Fibroblast of lung (primary cell): ENCODE data around the gene HNRNPAB. TPM values are rescaled to one million over a fixed set of nuclear protein-coding genes. Genes with fewer than 3 reads are reported as not detected.

Source experiments
- DNase-seq, 2 donors: peaks; one replicate each; pipeline versions ENCODE4 v3.0.0 to v3.0.0-alpha.2; 2010; ENCODE audit warnings: low read depth in 2 of 2
- H2AFZ ChIP-seq: 2 replicates; pipeline ENCODE4 v1.5.1; 2012; ENCODE audit warnings: low read length, control low read depth, inconsistent platforms
- H3K27ac ChIP-seq: 2 replicates; pipeline ENCODE4 v1.5.1; 2011; ENCODE audit warnings: low read length, control low read depth; ENCODE audit not compliant: insufficient read depth
- H3K27me3 ChIP-seq: 2 replicates; pipeline ENCODE4 v1.5.1; 2011; ENCODE audit warnings: mild to moderate bottlenecking, low read length; ENCODE audit not compliant: control insufficient read depth, insufficient read depth
- H3K36me3 ChIP-seq: 2 replicates; pipeline ENCODE4 v1.5.1; 2011; ENCODE audit warnings: low read length; ENCODE audit not compliant: control insufficient read depth, insufficient read depth
- H3K4me1 ChIP-seq: 2 replicates; pipeline ENCODE4 v1.5.1; 2011; ENCODE audit warnings: low read length; ENCODE audit not compliant: control insufficient read depth, insufficient read depth; ENCODE audit errors: extremely low read depth
- H3K4me2 ChIP-seq: 2 replicates; pipeline ENCODE4 v1.5.1; 2011; ENCODE audit warnings: low read length, control low read depth; ENCODE audit not compliant: insufficient read depth; ENCODE audit errors: extremely low read depth
- H3K4me3 ChIP-seq, 4 experiments: fragments of 200-600 bp in 1 of 4; sonication (generic) in 1 of 4; replicated peaks in 1 of 4; 2 replicates each; pipeline ENCODE4 v1.5.1; 2011 to 2016; ENCODE audit warnings: low read length in 4 of 4, low read depth in 3 of 4, mild to moderate bottlenecking in 3 of 4, control low read depth in 2 of 4, inconsistent platforms in 1 of 4, mixed read lengths in 1 of 4; ENCODE audit not compliant: insufficient read depth in 1 of 4; ENCODE audit errors: control extremely low read depth in 1 of 4
- H3K79me2 ChIP-seq: 2 replicates; pipeline ENCODE4 v1.5.1; 2012; ENCODE audit warnings: mild to moderate bottlenecking, low read length, inconsistent platforms; ENCODE audit not compliant: control insufficient read depth, insufficient read depth
- H3K9ac ChIP-seq: 2 replicates; pipeline ENCODE4 v1.5.1; 2011; ENCODE audit warnings: mild to moderate bottlenecking, low read length, control low read depth; ENCODE audit not compliant: insufficient read depth
- H3K9me3 ChIP-seq: 2 replicates; pipeline ENCODE4 v1.5.1; 2012; ENCODE audit warnings: low read depth, low read length; ENCODE audit not compliant: control insufficient read depth, insufficient read depth
- H4K20me1 ChIP-seq: 2 replicates; pipeline ENCODE4 v1.5.1; 2011; ENCODE audit warnings: low read length; ENCODE audit not compliant: control insufficient read depth, insufficient read depth; ENCODE audit errors: extremely low read depth
- EZH2 ChIP-seq: IDR thresholded peaks from 2 replicates; pipeline ENCODE4 v1.5.1; 2012; ENCODE audit warnings: low read length, control low read depth, mild to moderate bottlenecking; ENCODE audit errors: missing control alignments
- polyA plus RNA-seq, 2 donors: library from polyadenylated mRNA; depleted of rRNA in 1 of 2; stranded (reverse) in 1 of 2; unstranded in 1 of 2; fragments of >200 nt; gene quantifications; 2 replicates each; pipeline ENCODE4 v1.2.1, GENCODE V29; 2011 to 2012; ENCODE audit warnings: missing spikeins in 1 of 2
- total RNA-seq: library from RNA; depleted of rRNA; stranded (reverse); fragments of >200 nt; gene quantifications from 2 replicates; pipeline ENCODE4 v1.2.1, GENCODE V29; 2014
- TF ChIP-seq, protein P1 (sequence below), 2 donors: IDR thresholded peaks in 1 of 2; conservative IDR thresholded peaks in 1 of 2; 1 replicate in 1 of 2; 2 replicates in 1 of 2; pipeline ENCODE4 v1.5.1; 2011 to 2012; ENCODE audit warnings: low read length in 2 of 2, control low read depth in 1 of 2, inconsistent platforms in 1 of 2, low read depth in 1 of 2, mild to moderate bottlenecking in 1 of 2

The HNRNPAB gene
- total and polyA plus RNA-seq, 2 donors (not counting 1 experiment from before 2014, with no cell fraction given) = 23.1 to 106 TPM

GRCh38 chr5:178199581-178200434, 4.5 kb upstream of the HNRNPAB start:
- Histone ChIP-seq H3K79me2 (peaks cover 5% of the 10 kb centered on the region), H3K27me3 (no peaks in the 10 kb centered on the region), H3K9ac (no peak overlapping the region), H2AFZ (no peak overlapping the region), H4K20me1 (no peaks in the 10 kb centered on the region), H3K4me3 (no peak overlapping the region), H3K36me3 (no peaks in the 10 kb centered on the region), H3K4me1 (peaks cover 4% of the 10 kb centered on the region), H3K9me3 (no peaks in the 10 kb centered on the region), H3K27ac (no peak overlapping the region), H3K4me2 (no peak overlapping the region)
- DNase-seq = no peak
- TF ChIP-seq, protein P1, sequence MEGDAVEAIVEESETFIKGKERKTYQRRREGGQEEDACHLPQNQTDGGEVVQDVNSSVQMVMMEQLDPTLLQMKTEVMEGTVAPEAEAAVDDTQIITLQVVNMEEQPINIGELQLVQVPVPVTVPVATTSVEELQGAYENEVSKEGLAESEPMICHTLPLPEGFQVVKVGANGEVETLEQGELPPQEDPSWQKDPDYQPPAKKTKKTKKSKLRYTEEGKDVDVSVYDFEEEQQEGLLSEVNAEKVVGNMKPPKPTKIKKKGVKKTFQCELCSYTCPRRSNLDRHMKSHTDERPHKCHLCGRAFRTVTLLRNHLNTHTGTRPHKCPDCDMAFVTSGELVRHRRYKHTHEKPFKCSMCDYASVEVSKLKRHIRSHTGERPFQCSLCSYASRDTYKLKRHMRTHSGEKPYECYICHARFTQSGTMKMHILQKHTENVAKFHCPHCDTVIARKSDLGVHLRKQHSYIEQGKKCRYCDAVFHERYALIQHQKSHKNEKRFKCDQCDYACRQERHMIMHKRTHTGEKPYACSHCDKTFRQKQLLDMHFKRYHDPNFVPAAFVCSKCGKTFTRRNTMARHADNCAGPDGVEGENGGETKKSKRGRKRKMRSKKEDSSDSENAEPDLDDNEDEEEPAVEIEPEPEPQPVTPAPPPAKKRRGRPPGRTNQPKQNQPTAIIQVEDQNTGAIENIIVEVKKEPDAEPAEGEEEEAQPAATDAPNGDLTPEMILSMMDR (conservative IDR thresholded peaks at IDR 0.05 in 1 of 2, IDR thresholded peaks at IDR 0.05 in 1 of 2; ENCODE audit: low read depth in 1 of 2, low read length in 2 of 2) = no peak
- no peak for TF ChIP-seq EZH2

DNA sequence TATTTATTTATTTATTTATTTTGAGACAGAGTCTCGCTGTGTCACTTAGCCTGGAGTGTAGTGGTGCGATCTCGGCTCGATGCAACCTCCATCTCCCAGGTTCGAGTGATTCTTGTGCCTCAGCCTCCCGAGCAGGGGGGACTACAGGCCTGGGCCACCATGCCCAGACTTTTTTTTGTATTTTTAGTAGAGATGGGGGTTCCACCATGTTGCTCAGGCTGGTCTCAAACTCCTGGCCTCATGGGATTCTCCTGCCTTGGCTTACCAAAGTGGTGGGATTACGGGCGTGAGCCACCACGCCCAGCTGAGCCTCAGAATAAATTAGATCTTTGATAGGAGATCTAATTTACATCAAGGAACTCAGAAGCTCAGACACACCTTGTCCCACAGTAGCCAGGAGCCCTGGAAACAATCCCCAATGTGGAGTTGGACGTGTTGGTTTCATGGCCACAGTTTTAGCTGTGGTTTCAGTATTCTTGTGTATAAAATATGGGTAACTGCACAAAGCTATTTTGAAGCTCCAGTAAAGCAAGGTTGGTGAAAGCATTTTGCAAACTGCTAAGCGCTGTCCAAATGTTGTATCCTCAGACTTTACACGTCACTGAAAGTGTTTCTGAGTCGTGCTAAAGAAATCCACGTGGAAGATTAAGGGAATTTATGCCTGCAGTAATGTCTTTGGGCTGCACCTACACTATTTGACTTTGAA, 3.0 kb upstream of the HNRNPAB start:
- H2AFZ ChIP-seq = no peak overlapping the region
- H3K36me3 ChIP-seq = peaks cover 5% of the 10 kb centered on the region
- peaks cover 8% of the 10 kb centered on the region for H3K4me1 ChIP-seq
- H3K4me3 ChIP-seq = no peak overlapping the region
- peaks cover 19% of the 10 kb centered on the region for H3K79me2 ChIP-seq
- peak; percentile 36 to 51 for DNase-seq
- no peak overlapping the region for H3K27ac ChIP-seq
- H3K4me2 ChIP-seq = no peak overlapping the region
- H3K27me3 ChIP-seq = no peaks in the 10 kb centered on the region
- H4K20me1 ChIP-seq = peaks cover 5% of the 10 kb centered on the region
- TF ChIP-seq, protein P1 (conservative IDR thresholded peaks at IDR 0.05 in 1 of 2, IDR thresholded peaks at IDR 0.05 in 1 of 2; ENCODE audit: low read depth in 1 of 2, low read length in 2 of 2) = no peak
- no peak for TF ChIP-seq EZH2
- H3K9me3 ChIP-seq = no peaks in the 10 kb centered on the region
- no peak overlapping the region for H3K9ac ChIP-seq

DNA sequence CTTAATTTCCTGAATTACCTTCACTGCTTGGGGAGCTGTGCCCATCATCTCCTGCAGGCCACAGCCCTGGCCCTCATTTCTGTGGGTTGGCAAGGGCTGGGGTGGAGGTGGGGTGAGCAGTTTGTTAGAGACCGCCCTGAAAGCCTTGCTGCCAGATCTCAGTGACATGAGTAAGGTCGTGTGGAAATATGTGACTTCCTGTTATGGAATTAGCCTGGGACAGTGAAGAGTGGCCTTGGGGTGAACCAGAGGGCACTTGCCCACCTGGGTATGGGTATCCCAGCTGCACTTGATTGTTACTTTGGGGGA, 2.5 kb upstream of the HNRNPAB start:
- no peak for DNase-seq
- Histone ChIP-seq H3K27me3 (no peaks in the 10 kb centered on the region), H2AFZ (no peak overlapping the region), H3K79me2 (peaks cover 24% of the 10 kb centered on the region), H3K4me1 (peaks cover 13% of the 10 kb centered on the region), H3K27ac (no peak overlapping the region), H3K4me3 (no peak overlapping the region), H3K9me3 (no peaks in the 10 kb centered on the region), H3K36me3 (peaks cover 8% of the 10 kb centered on the region), H4K20me1 (peaks cover 7% of the 10 kb centered on the region), H3K4me2 (no peak overlapping the region), H3K9ac (no peak overlapping the region)
- TF ChIP-seq EZH2 = no peak
- TF ChIP-seq, protein P1 (conservative IDR thresholded peaks at IDR 0.05 in 1 of 2, IDR thresholded peaks at IDR 0.05 in 1 of 2; ENCODE audit: low read depth in 1 of 2, low read length in 2 of 2) = no peak
